HepG2 (cell line): ENCODE data around the gene KCNJ14.

Experiments used
- NR2F1 ChIP-seq, 2 experiments: fragments of 450-650 bp in 1 of 2; formaldehyde crosslinking in 1 of 2; IDR thresholded peaks; 2 replicates each; pipeline versions ENCODE4 v1.5.0 to v1.6.1; 2016 to 2020; ENCODE audit warnings: mild to moderate bottlenecking in 1 of 2, missing compliant biosample characterization in 1 of 2, missing genetic modification reagents in 1 of 2, moderate library complexity in 1 of 2
- ZNF598 ChIP-seq: sonication (generic); formaldehyde crosslinking; IDR thresholded peaks from 2 replicates; pipeline ENCODE4 v1.5.1; 2020; ENCODE audit warnings: mild to moderate bottlenecking, missing genetic modification reagents, borderline replicate concordance

DNA sequence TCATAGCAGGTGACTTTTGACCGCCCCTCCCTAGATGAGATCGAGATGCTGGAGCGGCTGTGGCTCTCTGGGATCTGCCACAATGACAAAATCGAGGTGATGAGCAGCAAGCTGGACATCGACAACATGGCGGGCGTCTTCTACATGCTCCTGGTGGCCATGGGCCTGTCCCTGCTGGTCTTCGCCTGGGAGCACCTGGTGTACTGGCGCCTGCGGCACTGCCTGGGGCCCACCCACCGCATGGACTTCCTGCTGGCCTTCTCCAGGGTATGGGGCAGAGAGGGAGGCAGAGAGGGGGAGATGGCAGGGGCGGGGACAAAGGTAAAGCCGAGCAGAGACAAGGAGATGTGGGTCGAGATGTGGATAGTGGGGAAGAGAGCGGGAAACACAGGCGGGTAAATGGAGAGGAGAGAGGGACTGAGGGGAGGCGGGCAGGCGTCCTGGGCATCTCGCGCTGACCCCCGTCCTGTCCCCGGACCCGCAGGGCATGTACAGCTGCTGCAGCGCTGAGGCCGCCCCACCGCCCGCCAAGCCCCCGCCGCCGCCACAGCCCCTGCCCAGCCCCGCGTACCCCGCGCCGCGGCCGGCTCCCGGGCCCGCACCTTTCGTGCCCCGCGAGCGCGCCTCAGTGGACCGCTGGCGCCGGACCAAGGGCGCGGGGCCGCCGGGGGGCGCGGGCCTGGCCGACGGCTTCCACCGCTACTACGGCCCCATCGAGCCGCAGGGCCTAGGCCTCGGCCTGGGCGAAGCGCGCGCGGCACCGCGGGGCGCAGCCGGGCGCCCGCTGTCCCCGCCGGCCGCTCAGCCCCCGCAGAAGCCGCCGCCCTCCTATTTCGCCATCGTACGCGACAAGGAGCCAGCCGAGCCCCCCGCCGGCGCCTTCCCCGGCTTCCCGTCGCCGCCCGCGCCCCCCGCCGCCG, 13.0 kb upstream of the KCNJ14 start:
- TF ChIP-seq NR2F1 (CRISPR knock-in tag; IDR thresholded peaks at IDR 0.05) (no peak), ZNF598 (CRISPR knock-in tag) (no peak)
